Measurements from ENCODE around the gene DOK4.
"Not testable (repeated sequence)": the region's sequence is repeated elsewhere in the genome, so short reads cannot be mapped to it uniquely, and the experiment has no call there.

Gene DOK4

GRCh38 chr16:57505169-57505568 is 18.9 kb upstream of the DOK4 start:
- no peak overlapping the region for H3K4me3 ChIP-seq (ENCODE audit: low read length)
- no peak for DNase-seq (ENCODE audit: low read depth, low spot score)

GRCh38 chr16:57504491-57504890 is 18.2 kb upstream of the DOK4 start:
- no peak for DNase-seq (ENCODE audit: low read depth, low spot score)
- H3K4me3 ChIP-seq (ENCODE audit: low read length), result no peak overlapping the region

GRCh38 chr16:57504001-57504400 is 17.7 kb upstream of the DOK4 start:
- no peak for DNase-seq (ENCODE audit: low read depth, low spot score)
- H3K4me3 ChIP-seq (ENCODE audit: low read length), result no peak overlapping the region

GRCh38 chr16:57503366-57503765 is 17.1 kb upstream of the DOK4 start:
- no peak overlapping the region for H3K4me3 ChIP-seq (ENCODE audit: low read length)
- DNase-seq (ENCODE audit: low read depth, low spot score), result no peak

- no peak for DNase-seq (ENCODE audit: low read depth, low spot score)
- H3K4me3 ChIP-seq (ENCODE audit: low read length), result no peak overlapping the region
Measured at GRCh38 chr16:57502048-57502775, 15.9 kb upstream of the DOK4 start.

GRCh38 chr16:57501492-57501891 is 15.2 kb upstream of the DOK4 start:
- no peak overlapping the region for H3K4me3 ChIP-seq (ENCODE audit: low read length)

GRCh38 chr16:57500578-57501111 is 14.4 kb upstream of the DOK4 start:
- no peak overlapping the region for H3K4me3 ChIP-seq (ENCODE audit: low read length)
- no peak for DNase-seq (ENCODE audit: low read depth, low spot score)

More at GRCh38 chr16:57501492-57501891, 15.2 kb upstream of the DOK4 start:
- no peak for DNase-seq (ENCODE audit: low read depth, low spot score)

- H3K4me3 ChIP-seq (ENCODE audit: low read length); DNase-seq (ENCODE audit: low read depth, low spot score): not testable (repeated sequence)
Measured at GRCh38 chr16:57499941-57500340, 13.6 kb upstream of the DOK4 start.

- DNase-seq (ENCODE audit: low read depth, low spot score), result no peak
- H3K4me3 ChIP-seq (ENCODE audit: low read length), result no peak overlapping the region
Measured at GRCh38 chr16:57498031-57498430, 11.7 kb upstream of the DOK4 start.

GRCh38 chr16:57497121-57497520 is 10.8 kb upstream of the DOK4 start:
- no peak overlapping the region for H3K4me3 ChIP-seq (ENCODE audit: low read length)

GRCh38 chr16:57493767-57494166 is 7.5 kb upstream of the DOK4 start:
- DNase-seq (ENCODE audit: low read depth, low spot score), result no peak
- no peak overlapping the region for H3K4me3 ChIP-seq (ENCODE audit: low read length)

More at GRCh38 chr16:57497121-57497520, 10.8 kb upstream of the DOK4 start:
- DNase-seq (ENCODE audit: low read depth, low spot score), result no peak

GRCh38 chr16:57489229-57489628 is 2.9 kb upstream of the DOK4 start:
- H3K4me3 ChIP-seq (ENCODE audit: low read length), result no peak overlapping the region
- DNase-seq (ENCODE audit: low read depth, low spot score), result no peak

- H3K4me3 ChIP-seq (ENCODE audit: low read length), result peak overlapping the region; percentile 28
- no peak for DNase-seq (ENCODE audit: low read depth, low spot score)
Measured at GRCh38 chr16:57486858-57487834, 853 bp upstream of the DOK4 start.

- DNase-seq (ENCODE audit: low read depth, low spot score), result no peak
- H3K4me3 ChIP-seq (ENCODE audit: low read length), result peak overlapping the region; percentile 56
Measured at GRCh38 chr16:57485091-57485915, 990 bp downstream of the DOK4 start.

GRCh38 chr16:57484515-57485005 is 1.7 kb downstream of the DOK4 start:
- no peak overlapping the region for H3K4me3 ChIP-seq (ENCODE audit: low read length)
- no peak for DNase-seq (ENCODE audit: low read depth, low spot score)

- H3K4me3 ChIP-seq (ENCODE audit: low read length), result no peak overlapping the region
- DNase-seq (ENCODE audit: low read depth, low spot score), result no peak
Measured at GRCh38 chr16:57483725-57484514, 2.4 kb downstream of the DOK4 start.

- DNase-seq (ENCODE audit: low read depth, low spot score), result no peak
- H3K4me3 ChIP-seq (ENCODE audit: low read length), result no peak overlapping the region
Measured at GRCh38 chr16:57482845-57483545, 3.3 kb downstream of the DOK4 start.

GRCh38 chr16:57481421-57481820 is 4.9 kb downstream of the DOK4 start:
- H3K4me3 ChIP-seq (ENCODE audit: low read length), result no peak overlapping the region
- DNase-seq (ENCODE audit: low read depth, low spot score), result no peak
